ENCODE data around the gene CLEC20A.

- TF ChIP-seq CTCF (IDR thresholded peaks at IDR 0.05 in 8 of 11, conservative IDR thresholded peaks at IDR 0.05 in 3 of 11) (no peak), POLR2A (IDR thresholded peaks at IDR 0.05) (no peak)
Measured at GRCh38 chr1:178461701-178462100, 35.1 kb downstream of the CLEC20A start.

Measured in spleen (tissue), 7 donors.